ENCODE measurements around the gene PXN. TPM values are rescaled to one million over a fixed set of nuclear protein-coding genes. Genes with fewer than 3 reads are reported as not detected.
A peak's percentile ranks its signal among the peaks of the same experiment; 100 is the strongest.

Gene PXN
- total and polyA plus RNA-seq, 2 of the 13 experiments (the other 11 are each of a cell fraction or from before 2014, with no cell fraction given), result 13.6 to 14.2 TPM

GRCh38 chr12:120292661-120293531 lies 27.4 kb upstream of the PXN start, which contains the start of gene RNU4-1 (continued):
- TF ChIP-seq JDP2 (CRISPR knock-in tag; IDR thresholded peaks at IDR 0.05; ENCODE audit: borderline replicate concordance), result no peak
- TF ChIP-seq, protein P1, sequence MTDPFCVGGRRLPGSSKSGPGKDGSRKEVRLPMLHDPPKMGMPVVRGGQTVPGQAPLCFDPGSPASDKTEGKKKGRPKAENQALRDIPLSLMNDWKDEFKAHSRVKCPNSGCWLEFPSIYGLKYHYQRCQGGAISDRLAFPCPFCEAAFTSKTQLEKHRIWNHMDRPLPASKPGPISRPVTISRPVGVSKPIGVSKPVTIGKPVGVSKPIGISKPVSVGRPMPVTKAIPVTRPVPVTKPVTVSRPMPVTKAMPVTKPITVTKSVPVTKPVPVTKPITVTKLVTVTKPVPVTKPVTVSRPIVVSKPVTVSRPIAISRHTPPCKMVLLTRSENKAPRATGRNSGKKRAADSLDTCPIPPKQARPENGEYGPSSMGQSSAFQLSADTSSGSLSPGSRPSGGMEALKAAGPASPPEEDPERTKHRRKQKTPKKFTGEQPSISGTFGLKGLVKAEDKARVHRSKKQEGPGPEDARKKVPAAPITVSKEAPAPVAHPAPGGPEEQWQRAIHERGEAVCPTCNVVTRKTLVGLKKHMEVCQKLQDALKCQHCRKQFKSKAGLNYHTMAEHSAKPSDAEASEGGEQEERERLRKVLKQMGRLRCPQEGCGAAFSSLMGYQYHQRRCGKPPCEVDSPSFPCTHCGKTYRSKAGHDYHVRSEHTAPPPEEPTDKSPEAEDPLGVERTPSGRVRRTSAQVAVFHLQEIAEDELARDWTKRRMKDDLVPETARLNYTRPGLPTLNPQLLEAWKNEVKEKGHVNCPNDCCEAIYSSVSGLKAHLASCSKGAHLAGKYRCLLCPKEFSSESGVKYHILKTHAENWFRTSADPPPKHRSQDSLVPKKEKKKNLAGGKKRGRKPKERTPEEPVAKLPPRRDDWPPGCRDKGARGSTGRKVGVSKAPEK (CRISPR knock-in tag; IDR thresholded peaks at IDR 0.05; ENCODE audit: borderline replicate concordance), result peak; percentile 79; the same call in 1 of the 2 replicates
- TF ChIP-seq GATAD1 (CRISPR knock-in tag; IDR thresholded peaks at IDR 0.05), result peak; percentile 30; the same call in 1 of the 2 replicates
- no peak for TF ChIP-seq ZNF383 (CRISPR knock-in tag; IDR thresholded peaks at IDR 0.05; ENCODE audit: borderline replicate concordance)
- peak; percentile 79 for TF ChIP-seq ZGPAT (CRISPR knock-in tag; IDR thresholded peaks at IDR 0.05)
- TF ChIP-seq ZBTB39 (CRISPR knock-in tag; IDR thresholded peaks at IDR 0.05), result no peak
- TF ChIP-seq SP140L (CRISPR knock-in tag; IDR thresholded peaks at IDR 0.05; ENCODE audit: borderline replicate concordance), result peak; percentile 74; the same call in 1 of the 2 replicates
- no peak for TF ChIP-seq CHCHD3 (CRISPR knock-in tag; IDR thresholded peaks at IDR 0.05)
- TF ChIP-seq THAP8 (CRISPR knock-in tag; IDR thresholded peaks at IDR 0.05; ENCODE audit: borderline replicate concordance), result no peak
- TF ChIP-seq ZNF24 (IDR thresholded peaks at IDR 0.05), result no peak
- TF ChIP-seq LCORL (IDR thresholded peaks at IDR 0.05), result 0 out of 2 replicates have a peak, but pooled peaks have one; percentile 47
- peak; percentile 47; the same call in 1 of the 2 replicates for TF ChIP-seq LCORL (CRISPR knock-in tag; IDR thresholded peaks at IDR 0.05)
- TF ChIP-seq HNRNPK (IDR thresholded peaks at IDR 0.05; ENCODE audit: low read depth, low read length, poor library complexity, severe bottlenecking), result no peak
- TF ChIP-seq CHD4 (IDR thresholded peaks at IDR 0.05; ENCODE audit: borderline replicate concordance, low read length), result peak; percentile 4; the same call in 1 of the 2 replicates
- peak; percentile 35; the same call in 1 of the 2 replicates for TF ChIP-seq ZBTB20 (CRISPR knock-in tag; IDR thresholded peaks at IDR 0.05; ENCODE audit: borderline replicate concordance, low read depth)
- TF ChIP-seq FOXM1 (CRISPR knock-in tag; IDR thresholded peaks at IDR 0.05), result no peak
- TF ChIP-seq NFE2L1 (CRISPR knock-in tag; IDR thresholded peaks at IDR 0.05; ENCODE audit: borderline replicate concordance), result no peak
- no peak for TF ChIP-seq DNMT1 (CRISPR knock-in tag; IDR thresholded peaks at IDR 0.05)
- TF ChIP-seq, protein P2, sequence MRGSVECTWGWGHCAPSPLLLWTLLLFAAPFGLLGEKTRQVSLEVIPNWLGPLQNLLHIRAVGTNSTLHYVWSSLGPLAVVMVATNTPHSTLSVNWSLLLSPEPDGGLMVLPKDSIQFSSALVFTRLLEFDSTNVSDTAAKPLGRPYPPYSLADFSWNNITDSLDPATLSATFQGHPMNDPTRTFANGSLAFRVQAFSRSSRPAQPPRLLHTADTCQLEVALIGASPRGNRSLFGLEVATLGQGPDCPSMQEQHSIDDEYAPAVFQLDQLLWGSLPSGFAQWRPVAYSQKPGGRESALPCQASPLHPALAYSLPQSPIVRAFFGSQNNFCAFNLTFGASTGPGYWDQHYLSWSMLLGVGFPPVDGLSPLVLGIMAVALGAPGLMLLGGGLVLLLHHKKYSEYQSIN (CRISPR knock-in tag; IDR thresholded peaks at IDR 0.05; ENCODE audit: borderline replicate concordance), result no peak

All from HepG2 (cell line).